Neural progenitor cell (in vitro differentiated cells): ENCODE measurements around the gene FAS.

Experiments
- CTCF ChIP-seq: fragments of 200-600 bp; sonication (generic); IDR thresholded peaks from 2 replicates; pipeline ENCODE4 v1.5.1; 2017; ENCODE audit warnings: antibody characterized with exemption, mild to moderate bottlenecking
- EZH2 ChIP-seq: fragments of 200-600 bp; sonication (generic); IDR thresholded peaks from 2 replicates; pipeline ENCODE4 v1.6.1; 2017; ENCODE audit warnings: antibody characterized with exemption, mild to moderate bottlenecking, moderate library complexity

- no peak for TF ChIP-seq CTCF
- no peak for TF ChIP-seq EZH2
Observed at GRCh38 chr10:89030791-89031190, 40.2 kb downstream of the FAS start.
